PC-9 (cell line): ENCODE results near the gene PRRG3. TPM values are rescaled to one million over a fixed set of nuclear protein-coding genes. Genes with fewer than 3 reads are reported as not detected.

Experiments used
- BruUV-seq: library from RNA; stranded (reverse); fragments of 400-500 nt; replicated peaks from 2 replicates; lab custom pipeline; 2021; lab: Mats Ljungman, UMichigan
- CTCF ChIA-PET: fragments of 300-600 bp; sonication (Branson Sonifier 250); formaldehyde crosslinking; loops from one replicate; lab custom pipeline; 2022; ENCODE audit warnings: antibody characterized with exemption; lab: Charles Lee
- POLR2A ChIA-PET: fragments of 300-600 bp; sonication (Branson Sonifier 250); formaldehyde crosslinking; loops from one replicate; lab custom pipeline; 2022; ENCODE audit warnings: antibody characterized with exemption; ENCODE audit not compliant: unreplicated experiment; lab: Charles Lee
- DNase-seq, 2 experiments: peaks; one replicate each; pipeline versions ENCODE4 v3.0.0 to v3.0.0-alpha.2; 2015 to 2022; ENCODE audit warnings: mixed read lengths in 1 of 2
- H2AFZ ChIP-seq: fragments of 200-600 bp; sonication (generic); 2 replicates; pipeline ENCODE4 v1.8.1; 2017; ENCODE audit warnings: antibody characterized with exemption
- H3F3A ChIP-seq: fragments of 200-600 bp; sonication (generic); 2 replicates; pipeline ENCODE4 v1.8.1; 2017; ENCODE audit warnings: antibody characterized with exemption, mild to moderate bottlenecking, low read depth; ENCODE audit not compliant: insufficient read depth
- H3K27ac ChIP-seq: fragments of 200-600 bp; sonication (generic); 2 replicates; pipeline ENCODE4 v1.6.1; 2016; ENCODE audit warnings: mixed run types
- H3K27me3 ChIP-seq: fragments of 200-600 bp; sonication (generic); 2 replicates; pipeline ENCODE4 v1.6.1; 2016; ENCODE audit warnings: low read depth, mixed run types; ENCODE audit not compliant: insufficient read depth
- H3K36me3 ChIP-seq: fragments of 200-600 bp; sonication (generic); 2 replicates; pipeline ENCODE4 v1.6.1; 2016; ENCODE audit warnings: low read depth, mixed run types
- H3K4me1 ChIP-seq: fragments of 200-600 bp; sonication (generic); replicated peaks from 2 replicates; pipeline ENCODE4 v1.6.1; 2016; ENCODE audit warnings: mixed run types; ENCODE audit not compliant: insufficient read depth
- H3K4me2 ChIP-seq: fragments of 200-600 bp; sonication (generic); 2 replicates; pipeline ENCODE4 v1.6.1; 2017; ENCODE audit warnings: mixed run types
- H3K4me3 ChIP-seq: fragments of 200-600 bp; sonication (generic); 2 replicates; pipeline ENCODE4 v1.6.1; 2016; ENCODE audit warnings: mixed run types
- H3K79me2 ChIP-seq: fragments of 200-600 bp; sonication (generic); 2 replicates; pipeline ENCODE4 v1.6.1; 2017; ENCODE audit warnings: low read depth, mixed run types
- H3K9me2 ChIP-seq: fragments of 200-600 bp; sonication (generic); 2 replicates; pipeline ENCODE4 v1.8.1; 2017; ENCODE audit warnings: mild to moderate bottlenecking; ENCODE audit not compliant: insufficient read depth
- H3K9me3 ChIP-seq: fragments of 200-600 bp; sonication (generic); 2 replicates; pipeline ENCODE4 v1.8.1; 2016; ENCODE audit warnings: low read depth; ENCODE audit not compliant: insufficient read depth
- H4K20me1 ChIP-seq: fragments of 200-600 bp; sonication (generic); 2 replicates; pipeline ENCODE4 v1.8.1; 2017; ENCODE audit not compliant: insufficient read depth
- EZH2 ChIP-seq: fragments of 200-600 bp; sonication (generic); IDR thresholded peaks from 2 replicates; pipeline ENCODE4 v1.8.0; 2017; ENCODE audit warnings: antibody characterized with exemption, low read depth
- intact Hi-C: fragments of 100-400 bp; cut with micrococcal nuclease; formaldehyde crosslinking; loops from one replicate; pipeline ENCODE4 v1.10.0; 2022; ENCODE audit not compliant: unreplicated experiment
- total RNA-seq: library from RNA; stranded (reverse); gene quantifications from 2 replicates; pipeline ENCODE4 v1.2.3, GENCODE V29; 2021
- TF ChIP-seq, protein P1 (sequence below): fragments of 200-600 bp; sonication (generic); conservative IDR thresholded peaks from 2 replicates; pipeline ENCODE4 v1.6.1; 2017; ENCODE audit warnings: mixed run types, antibody characterized with exemption, mild to moderate bottlenecking, moderate library complexity

PRRG3 gene
- total RNA-seq, 1 experiment from 2014 or later, result not detected

DNA sequence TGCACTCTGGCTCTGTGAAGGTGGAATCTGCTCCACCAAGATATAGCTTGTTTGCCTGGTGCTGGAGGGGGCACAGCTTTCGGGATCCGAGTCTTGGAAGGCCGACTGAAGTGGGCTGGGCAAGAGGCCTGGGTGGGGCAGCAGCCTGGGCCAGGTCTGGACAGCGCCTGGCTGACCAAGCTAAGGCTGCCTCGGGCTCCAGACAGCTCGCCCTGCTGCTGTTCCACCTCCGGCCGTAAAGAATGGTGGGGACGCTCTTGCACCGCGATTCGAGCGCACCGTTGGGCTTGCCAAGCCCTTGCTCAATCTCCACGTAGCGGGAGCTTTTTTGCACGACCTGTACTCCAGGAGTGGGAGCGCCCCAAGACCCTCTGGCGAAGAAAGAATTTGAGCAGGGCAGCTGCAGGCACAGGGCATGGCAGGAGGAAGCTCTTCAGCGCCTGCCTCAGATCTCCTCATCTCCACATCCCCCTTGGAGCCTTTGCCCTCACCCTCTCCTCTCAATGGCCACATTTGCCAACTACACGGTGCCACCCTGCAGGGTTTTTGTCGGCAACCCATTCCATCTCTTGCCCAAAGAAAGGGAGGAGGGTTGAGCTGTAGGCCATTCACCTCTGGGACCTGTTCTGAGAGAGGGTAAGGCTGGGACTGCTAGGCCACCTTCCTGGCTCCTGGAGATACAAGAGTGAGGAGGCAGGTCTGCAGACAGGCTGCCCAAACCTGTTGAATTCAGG, 58.2 kb downstream of the PRRG3 start:
- Histone ChIP-seq H3K79me2 (no peaks in the 10 kb centered on the region), H3K9me2 (no peaks in the 10 kb centered on the region), H3K27me3 (no peaks in the 10 kb centered on the region), H2AFZ (peak overlapping the region; percentile 56), H3K9me3 (no peaks in the 10 kb centered on the region), H3K36me3 (no peaks in the 10 kb centered on the region), H3K4me1 (peaks cover 22% of the 10 kb centered on the region), H3K4me3 (peak overlapping the region; percentile 36; the same call in 1 of the 2 replicates), H3K4me2 (peak overlapping the region; percentile 85), H3F3A (peaks cover 12% of the 10 kb centered on the region; the same call in 1 of the 2 replicates), H3K27ac (peak overlapping the region; percentile 78), H4K20me1 (no peaks in the 10 kb centered on the region)
- intact Hi-C loops, result loop anchor here (1.0 to 10.0 kb wide), 6 partner anchors 43 to 1067 kb away; partner anchors contain the start of gene GABRE
- peak; percentile 71 to 79 for DNase-seq
- POLR2A ChIA-PET, result interaction anchor here (0.6 to 0.7 kb wide), 2 partner anchors 43 to 1149 kb away, joined by 3 to 4 read pairs; no protein-coding TSS in a partner anchor
- CTCF ChIA-PET, result interaction anchor here (0.6 to 1.2 kb wide), 6 partner anchors 24 to 1068 kb away, joined by 3 to 5 read pairs (median 4); no protein-coding TSS in a partner anchor
- BruUV-seq, result no TSS peak
- no peak for TF ChIP-seq EZH2
- TF ChIP-seq, protein P1, sequence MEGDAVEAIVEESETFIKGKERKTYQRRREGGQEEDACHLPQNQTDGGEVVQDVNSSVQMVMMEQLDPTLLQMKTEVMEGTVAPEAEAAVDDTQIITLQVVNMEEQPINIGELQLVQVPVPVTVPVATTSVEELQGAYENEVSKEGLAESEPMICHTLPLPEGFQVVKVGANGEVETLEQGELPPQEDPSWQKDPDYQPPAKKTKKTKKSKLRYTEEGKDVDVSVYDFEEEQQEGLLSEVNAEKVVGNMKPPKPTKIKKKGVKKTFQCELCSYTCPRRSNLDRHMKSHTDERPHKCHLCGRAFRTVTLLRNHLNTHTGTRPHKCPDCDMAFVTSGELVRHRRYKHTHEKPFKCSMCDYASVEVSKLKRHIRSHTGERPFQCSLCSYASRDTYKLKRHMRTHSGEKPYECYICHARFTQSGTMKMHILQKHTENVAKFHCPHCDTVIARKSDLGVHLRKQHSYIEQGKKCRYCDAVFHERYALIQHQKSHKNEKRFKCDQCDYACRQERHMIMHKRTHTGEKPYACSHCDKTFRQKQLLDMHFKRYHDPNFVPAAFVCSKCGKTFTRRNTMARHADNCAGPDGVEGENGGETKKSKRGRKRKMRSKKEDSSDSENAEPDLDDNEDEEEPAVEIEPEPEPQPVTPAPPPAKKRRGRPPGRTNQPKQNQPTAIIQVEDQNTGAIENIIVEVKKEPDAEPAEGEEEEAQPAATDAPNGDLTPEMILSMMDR, result peak; percentile 99

DNA sequence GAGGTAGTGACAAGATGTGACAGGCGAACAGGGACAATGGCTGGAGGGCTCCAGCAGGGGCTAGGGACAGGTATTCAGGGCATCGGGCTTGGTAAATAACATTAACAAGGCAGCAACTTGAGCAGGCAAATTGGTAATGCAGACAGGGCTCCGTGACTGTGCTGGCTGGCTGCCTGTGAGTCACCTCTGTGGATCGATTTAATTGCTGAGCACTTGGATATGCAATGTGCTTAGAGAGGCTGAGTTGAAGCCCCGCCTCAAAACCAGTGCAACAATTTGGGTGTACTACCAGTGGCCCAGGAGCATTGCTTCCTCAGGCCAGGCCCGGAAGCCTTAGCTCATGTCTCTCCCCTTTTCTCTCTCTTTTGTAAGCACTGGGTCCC, 58.8 kb downstream of the PRRG3 start:
- intact Hi-C loops, result loop anchor here (1.0 to 10.0 kb wide), 3 partner anchors 42 to 291 kb away; partner anchors contain the start of gene GABRE
- Histone ChIP-seq H3K4me3 (peak overlapping the region; percentile 36; the same call in 1 of the 2 replicates), H3K27me3 (no peaks in the 10 kb centered on the region), H2AFZ (peak overlapping the region; percentile 56), H3K4me2 (peak overlapping the region; percentile 85), H3K9me2 (no peaks in the 10 kb centered on the region), H4K20me1 (no peaks in the 10 kb centered on the region), H3K27ac (peak overlapping the region; percentile 78), H3K9me3 (no peaks in the 10 kb centered on the region), H3K4me1 (peaks cover 22% of the 10 kb centered on the region), H3K79me2 (no peaks in the 10 kb centered on the region), H3F3A (peaks cover 12% of the 10 kb centered on the region; the same call in 1 of the 2 replicates), H3K36me3 (no peaks in the 10 kb centered on the region)
- ChIA-PET POLR2A (interaction anchor here (0.7 kb wide), 1 partner anchor 42 kb away, joined by 3 read pairs; no protein-coding TSS in a partner anchor), CTCF (interaction anchor here (1.1 kb wide), 1 partner anchor 887 kb away, joined by 3 read pairs; no protein-coding TSS in a partner anchor)
- peak; percentile 43 to 97 for DNase-seq
- no TSS peak for BruUV-seq
- TF ChIP-seq, protein P1, result no peak
- TF ChIP-seq EZH2, result no peak

DNA sequence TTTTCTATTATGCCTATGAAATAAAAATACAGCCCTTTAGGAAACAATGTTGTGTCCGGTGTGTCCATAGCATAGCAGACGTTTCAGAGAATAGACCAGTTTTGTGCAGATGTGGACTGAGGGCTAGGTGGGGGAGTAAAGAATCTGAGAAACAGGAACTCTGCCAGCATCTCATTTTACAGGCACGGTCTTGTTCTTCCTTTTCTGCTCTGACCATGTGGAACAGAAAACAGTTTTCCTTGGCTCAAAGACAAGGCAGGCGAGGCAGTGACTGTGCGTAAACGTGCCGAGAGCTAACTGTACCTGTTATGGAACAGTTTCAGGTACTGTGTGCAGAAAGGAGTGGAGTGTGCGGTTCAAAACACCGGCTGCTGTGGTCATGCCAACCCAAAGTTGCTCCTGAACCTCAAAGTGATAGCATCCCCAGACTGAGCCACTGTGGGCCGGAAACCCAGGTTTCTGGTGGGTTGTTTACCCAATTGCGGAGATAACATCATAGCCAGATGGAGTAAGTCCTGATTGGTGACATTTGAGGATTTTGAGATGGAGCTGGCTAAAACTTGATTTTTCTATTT, 59.5 kb downstream of the PRRG3 start:
- DNase-seq, result peak in 1 of 2 experiments; percentile 4
- no peak for TF ChIP-seq EZH2
- TF ChIP-seq, protein P1, result no peak
- Histone ChIP-seq H3K36me3 (no peaks in the 10 kb centered on the region), H3K9me3 (no peaks in the 10 kb centered on the region), H3K4me1 (peaks cover 22% of the 10 kb centered on the region), H3K4me3 (no peak overlapping the region), H3K79me2 (no peaks in the 10 kb centered on the region), H3K27me3 (no peaks in the 10 kb centered on the region), H3K27ac (peak overlapping the region; percentile 78), H3K4me2 (peak overlapping the region; percentile 85), H3K9me2 (no peaks in the 10 kb centered on the region), H3F3A (peaks cover 12% of the 10 kb centered on the region; the same call in 1 of the 2 replicates), H4K20me1 (no peaks in the 10 kb centered on the region), H2AFZ (peak overlapping the region; percentile 39; the same call in 1 of the 2 replicates)
- ChIA-PET POLR2A (interaction anchor here (0.8 kb wide), 1 partner anchor 71 kb away, joined by 7 read pairs; no protein-coding TSS in a partner anchor), CTCF (no interaction called here)
- intact Hi-C loops, result loop anchor here (1.0 to 10.0 kb wide), 3 partner anchors 42 to 290 kb away; partner anchors contain the start of gene GABRE
- no TSS peak for BruUV-seq
